ENCODE data around the gene MAPK11.

MAPK11 gene

DNA sequence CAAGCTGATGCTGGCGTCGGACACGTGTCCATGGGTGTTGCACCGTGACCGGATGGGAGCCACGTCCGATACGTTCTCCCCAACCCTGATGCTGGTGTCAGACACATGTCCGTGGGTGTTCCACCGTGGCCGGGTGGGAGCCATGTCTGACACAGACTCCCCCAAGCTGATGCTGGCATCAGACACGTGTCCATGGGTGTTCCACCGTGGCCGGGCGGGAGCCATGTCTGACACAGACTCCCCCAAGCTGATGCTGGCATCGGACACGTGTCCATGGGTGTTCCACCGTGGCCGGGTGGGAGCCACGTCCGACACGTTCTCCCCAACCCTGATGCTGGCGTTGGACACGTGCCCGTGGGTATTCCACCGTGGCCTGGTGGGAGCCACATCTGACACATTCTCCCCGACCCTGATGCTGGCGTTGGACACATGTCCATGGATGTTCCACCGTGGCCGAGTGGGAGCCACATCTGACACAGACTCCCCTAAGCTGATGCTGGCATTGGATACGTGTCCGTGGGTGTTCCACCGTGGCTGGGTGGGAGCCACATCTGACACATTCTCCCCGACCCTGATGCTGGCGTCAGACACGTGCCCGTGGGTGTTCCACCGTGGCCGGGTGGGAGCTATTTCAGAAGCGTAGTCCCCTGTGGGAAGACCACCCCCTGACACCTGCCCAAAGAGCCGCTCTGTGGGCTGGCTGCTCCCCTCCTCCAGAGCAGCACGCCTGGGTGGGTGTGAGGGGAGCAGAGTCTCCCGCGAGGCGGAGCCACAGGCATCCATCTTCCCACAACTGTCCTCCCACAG lies 49.4 kb downstream of the MAPK11 start:
- DNase-seq, result no peak

- DNase-seq, result no peak
Observed at GRCh38 chr22:50219800-50220602, 50.2 kb downstream of the MAPK11 start.

DNA sequence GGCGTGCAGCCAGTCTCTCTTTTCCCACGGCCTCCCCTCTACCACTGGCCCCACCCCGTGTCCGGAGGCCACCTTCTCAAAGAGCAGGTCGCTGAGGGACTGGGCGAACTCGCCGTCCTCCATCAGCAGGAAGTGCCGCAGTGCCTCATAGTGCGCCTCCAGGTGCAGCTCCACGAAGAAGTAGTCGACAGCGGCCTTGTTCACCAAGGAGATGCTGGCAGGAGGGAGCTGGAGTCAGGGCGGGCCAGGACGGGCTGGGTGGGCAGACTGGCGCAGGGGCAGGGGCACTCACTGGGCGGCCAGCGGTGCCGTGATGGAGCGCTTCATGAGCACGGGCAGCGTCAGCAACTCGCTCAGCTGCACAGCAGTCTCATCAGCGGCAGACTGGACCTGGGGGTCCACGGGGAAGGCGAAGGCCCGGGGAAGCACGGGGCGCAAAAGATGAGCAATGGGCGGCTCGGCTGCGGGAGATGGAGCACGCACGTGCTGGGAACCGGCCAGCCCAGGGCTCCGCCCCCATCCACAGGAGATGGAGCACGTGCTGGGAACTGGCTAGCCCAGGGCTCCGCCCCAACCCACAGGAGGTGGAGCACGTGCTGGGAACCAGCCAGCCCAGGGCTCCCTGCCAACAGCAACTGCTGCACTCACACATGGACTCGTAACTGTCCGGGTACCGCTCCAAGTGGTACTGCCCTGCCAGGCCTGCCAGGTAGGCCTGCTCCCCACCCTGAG lies 51.0 kb downstream of the MAPK11 start:
- no peak for DNase-seq

DNA sequence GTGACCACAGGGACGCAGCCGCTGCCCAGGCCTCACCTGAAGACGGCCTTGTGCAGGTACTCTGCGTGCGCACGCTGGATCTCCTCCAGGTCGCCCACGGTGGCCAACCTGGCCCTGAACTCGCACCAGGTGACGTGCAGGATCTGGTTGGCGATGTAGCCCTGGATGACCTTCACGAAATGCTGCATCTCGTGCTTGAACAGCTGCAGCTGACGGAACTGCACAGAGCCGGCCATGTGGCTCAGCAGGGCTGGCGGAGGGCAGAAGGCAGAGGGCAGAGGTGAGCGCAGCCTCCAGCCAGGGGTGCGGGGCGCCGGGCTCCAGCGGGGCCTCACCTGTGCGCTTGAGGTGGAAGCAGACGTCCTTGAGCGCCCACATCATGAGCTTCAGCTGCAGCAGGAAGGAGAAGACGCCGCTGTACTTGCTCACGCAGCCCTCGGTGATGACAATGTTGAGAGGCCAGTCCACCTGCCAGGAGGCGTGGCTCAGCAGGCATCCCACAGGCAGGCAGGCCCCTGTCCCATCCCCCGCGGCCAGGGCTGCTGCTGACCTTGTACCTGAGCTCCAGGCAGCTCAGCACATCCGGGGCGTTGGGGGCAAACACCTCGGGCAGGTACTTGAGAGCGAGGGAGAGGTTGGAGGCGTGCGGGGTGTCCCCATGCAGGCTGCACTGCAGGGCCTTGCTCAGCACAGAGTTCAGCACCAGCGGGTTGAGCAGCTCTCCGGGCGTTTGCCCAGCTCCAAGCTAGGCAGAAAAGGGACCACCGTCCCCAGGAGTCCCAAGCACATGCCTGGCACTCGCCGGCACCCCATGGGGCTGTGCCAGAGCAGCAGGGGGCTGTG lies 51.8 kb downstream of the MAPK11 start:
- no peak for DNase-seq

DNA sequence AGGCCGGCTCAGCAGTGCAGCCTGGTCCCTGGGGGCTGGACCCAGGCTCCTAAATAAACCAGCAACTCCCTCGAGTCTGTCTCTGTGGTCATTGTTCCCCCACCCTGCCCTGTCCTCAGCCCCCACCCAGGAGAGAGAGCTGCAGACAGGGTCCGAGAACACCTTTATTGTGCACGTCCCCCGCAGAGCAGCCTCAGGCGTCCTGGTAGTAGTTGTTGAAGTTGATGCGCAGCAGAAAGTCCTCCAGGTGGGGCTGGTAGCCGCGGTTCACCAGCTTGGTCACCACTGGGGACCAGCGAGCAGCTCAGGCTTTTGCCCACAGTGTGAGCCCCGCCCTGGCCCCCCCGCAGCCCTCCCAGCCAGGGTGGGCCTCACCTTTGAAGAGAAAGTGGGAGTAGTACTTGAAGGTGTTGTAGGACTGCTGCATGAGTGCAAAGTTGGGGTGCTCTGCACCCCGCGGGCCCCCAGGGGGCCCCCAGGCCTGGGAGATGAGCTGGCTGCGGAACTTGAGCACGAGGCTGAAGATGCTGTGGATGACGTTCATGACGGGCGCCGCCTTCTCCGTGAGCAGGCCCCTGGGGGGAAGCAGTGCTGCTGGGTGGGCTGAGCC lies 52.5 kb downstream of the MAPK11 start:
- no peak for DNase-seq

- no peak for DNase-seq
Observed at GRCh38 chr22:50216684-50217520, 53.3 kb downstream of the MAPK11 start.

GRCh38 chr22:50216055-50216683 lies 54.0 kb downstream of the MAPK11 start:
- DNase-seq, result no peak

DNA sequence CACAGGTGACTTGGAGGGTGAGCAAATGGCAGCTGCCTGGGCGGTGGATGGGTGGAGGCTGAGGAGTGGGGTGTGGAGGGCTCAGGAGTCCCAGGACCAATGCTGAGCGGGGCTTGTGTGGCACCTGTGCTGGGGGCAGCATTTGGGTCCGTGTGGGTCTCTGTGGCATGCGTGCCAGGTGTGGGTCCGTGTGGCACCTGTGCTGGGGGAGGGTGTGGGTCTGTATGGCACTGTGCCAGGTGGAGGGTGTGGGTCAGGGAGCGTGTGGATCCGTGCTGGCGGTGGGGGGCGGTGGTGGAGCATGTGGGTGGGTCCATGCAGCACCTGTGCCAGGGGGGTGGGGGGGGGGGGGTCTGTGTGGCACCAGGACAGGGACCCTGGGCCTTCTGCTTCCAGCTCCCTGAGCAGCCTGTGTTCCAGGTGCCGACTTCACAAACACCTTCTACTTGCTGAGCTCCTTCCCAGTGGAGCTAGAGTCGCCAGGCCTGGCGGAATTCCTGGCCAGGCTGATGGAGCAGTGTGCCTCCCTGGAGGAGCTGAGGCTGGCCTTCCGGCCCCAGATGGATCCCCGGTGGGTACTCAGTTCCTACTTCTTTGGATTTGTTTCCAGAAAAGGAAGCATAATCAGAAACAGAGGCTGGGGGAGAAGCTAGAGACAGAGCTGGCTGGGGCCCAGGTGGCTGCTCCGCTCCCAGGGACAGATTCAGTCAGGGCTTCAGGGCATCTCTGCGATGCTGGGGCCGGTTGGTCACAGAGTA lies 54.7 kb downstream of the MAPK11 start:
- no peak for DNase-seq
